HL-60 (cell line): ENCODE measurements around the gene ABCG1.

Source experiments
- GABPA ChIP-seq: IDR thresholded peaks from 2 replicates; pipeline ENCODE4 v1.6.1; 2012; ENCODE audit warnings: low read depth
- POLR2AphosphoS5 ChIP-seq: IDR thresholded peaks from 2 replicates; pipeline ENCODE4 v1.6.1; 2012; ENCODE audit warnings: low read depth
- SPI1 ChIP-seq: IDR thresholded peaks from 2 replicates; pipeline ENCODE4 v1.6.1; 2012; ENCODE audit warnings: low read depth, mild to moderate bottlenecking, borderline replicate concordance
- TF ChIP-seq, protein P1 (sequence below): IDR thresholded peaks from 2 replicates; pipeline ENCODE4 v1.6.1; 2012; ENCODE audit warnings: low read depth; ENCODE audit not compliant: insufficient replicate concordance
- TF ChIP-seq, protein P2 (sequence below): IDR thresholded peaks from one replicate; pipeline ENCODE4 v1.5.1; 2011; ENCODE audit warnings: low read length, control low read depth, inconsistent platforms; ENCODE audit not compliant: insufficient read depth

DNA sequence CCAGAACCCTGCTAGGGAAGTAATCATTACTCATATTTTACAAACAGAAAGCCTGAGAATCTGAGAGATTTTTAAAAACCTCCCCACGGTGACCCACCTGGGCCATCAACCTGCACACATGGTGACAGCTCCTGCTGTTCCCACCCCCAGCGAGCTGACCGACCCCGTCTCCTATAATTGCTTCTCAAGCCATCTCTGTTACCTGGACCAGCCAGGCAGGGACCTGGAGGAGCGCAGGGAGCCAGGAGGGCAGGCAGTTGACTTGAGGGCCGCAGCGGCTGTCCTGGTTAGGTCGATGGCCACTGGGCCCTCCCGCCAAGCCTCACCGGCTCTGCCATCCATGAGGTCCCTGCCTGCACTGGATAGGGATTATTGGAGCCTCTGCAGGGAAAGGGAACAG, 124.2 kb downstream of the ABCG1 start:
- TF ChIP-seq, protein P1, sequence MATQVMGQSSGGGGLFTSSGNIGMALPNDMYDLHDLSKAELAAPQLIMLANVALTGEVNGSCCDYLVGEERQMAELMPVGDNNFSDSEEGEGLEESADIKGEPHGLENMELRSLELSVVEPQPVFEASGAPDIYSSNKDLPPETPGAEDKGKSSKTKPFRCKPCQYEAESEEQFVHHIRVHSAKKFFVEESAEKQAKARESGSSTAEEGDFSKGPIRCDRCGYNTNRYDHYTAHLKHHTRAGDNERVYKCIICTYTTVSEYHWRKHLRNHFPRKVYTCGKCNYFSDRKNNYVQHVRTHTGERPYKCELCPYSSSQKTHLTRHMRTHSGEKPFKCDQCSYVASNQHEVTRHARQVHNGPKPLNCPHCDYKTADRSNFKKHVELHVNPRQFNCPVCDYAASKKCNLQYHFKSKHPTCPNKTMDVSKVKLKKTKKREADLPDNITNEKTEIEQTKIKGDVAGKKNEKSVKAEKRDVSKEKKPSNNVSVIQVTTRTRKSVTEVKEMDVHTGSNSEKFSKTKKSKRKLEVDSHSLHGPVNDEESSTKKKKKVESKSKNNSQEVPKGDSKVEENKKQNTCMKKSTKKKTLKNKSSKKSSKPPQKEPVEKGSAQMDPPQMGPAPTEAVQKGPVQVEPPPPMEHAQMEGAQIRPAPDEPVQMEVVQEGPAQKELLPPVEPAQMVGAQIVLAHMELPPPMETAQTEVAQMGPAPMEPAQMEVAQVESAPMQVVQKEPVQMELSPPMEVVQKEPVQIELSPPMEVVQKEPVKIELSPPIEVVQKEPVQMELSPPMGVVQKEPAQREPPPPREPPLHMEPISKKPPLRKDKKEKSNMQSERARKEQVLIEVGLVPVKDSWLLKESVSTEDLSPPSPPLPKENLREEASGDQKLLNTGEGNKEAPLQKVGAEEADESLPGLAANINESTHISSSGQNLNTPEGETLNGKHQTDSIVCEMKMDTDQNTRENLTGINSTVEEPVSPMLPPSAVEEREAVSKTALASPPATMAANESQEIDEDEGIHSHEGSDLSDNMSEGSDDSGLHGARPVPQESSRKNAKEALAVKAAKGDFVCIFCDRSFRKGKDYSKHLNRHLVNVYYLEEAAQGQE, result no peak
- TF ChIP-seq, protein P2, sequence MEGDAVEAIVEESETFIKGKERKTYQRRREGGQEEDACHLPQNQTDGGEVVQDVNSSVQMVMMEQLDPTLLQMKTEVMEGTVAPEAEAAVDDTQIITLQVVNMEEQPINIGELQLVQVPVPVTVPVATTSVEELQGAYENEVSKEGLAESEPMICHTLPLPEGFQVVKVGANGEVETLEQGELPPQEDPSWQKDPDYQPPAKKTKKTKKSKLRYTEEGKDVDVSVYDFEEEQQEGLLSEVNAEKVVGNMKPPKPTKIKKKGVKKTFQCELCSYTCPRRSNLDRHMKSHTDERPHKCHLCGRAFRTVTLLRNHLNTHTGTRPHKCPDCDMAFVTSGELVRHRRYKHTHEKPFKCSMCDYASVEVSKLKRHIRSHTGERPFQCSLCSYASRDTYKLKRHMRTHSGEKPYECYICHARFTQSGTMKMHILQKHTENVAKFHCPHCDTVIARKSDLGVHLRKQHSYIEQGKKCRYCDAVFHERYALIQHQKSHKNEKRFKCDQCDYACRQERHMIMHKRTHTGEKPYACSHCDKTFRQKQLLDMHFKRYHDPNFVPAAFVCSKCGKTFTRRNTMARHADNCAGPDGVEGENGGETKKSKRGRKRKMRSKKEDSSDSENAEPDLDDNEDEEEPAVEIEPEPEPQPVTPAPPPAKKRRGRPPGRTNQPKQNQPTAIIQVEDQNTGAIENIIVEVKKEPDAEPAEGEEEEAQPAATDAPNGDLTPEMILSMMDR, result no peak
- TF ChIP-seq POLR2AphosphoS5, result no peak
- TF ChIP-seq GABPA, result no peak
- TF ChIP-seq SPI1, result no peak
